NCI-H524 treated with DMSO at 0.1 percent for 48 hours (cell line): Measurements from ENCODE around the gene PHF21A.
A peak's percentile ranks its signal among the peaks of the same experiment; 100 is the strongest.
"Not testable (repeated sequence)": the region's sequence is repeated elsewhere in the genome, so short reads cannot be mapped to it uniquely, and the experiment has no call there.

Experiments used
- DNase-seq: peaks from one replicate; lab custom pipeline; 2025; lab: John Stamatoyannopoulos, UW

PHF21A gene

DNA sequence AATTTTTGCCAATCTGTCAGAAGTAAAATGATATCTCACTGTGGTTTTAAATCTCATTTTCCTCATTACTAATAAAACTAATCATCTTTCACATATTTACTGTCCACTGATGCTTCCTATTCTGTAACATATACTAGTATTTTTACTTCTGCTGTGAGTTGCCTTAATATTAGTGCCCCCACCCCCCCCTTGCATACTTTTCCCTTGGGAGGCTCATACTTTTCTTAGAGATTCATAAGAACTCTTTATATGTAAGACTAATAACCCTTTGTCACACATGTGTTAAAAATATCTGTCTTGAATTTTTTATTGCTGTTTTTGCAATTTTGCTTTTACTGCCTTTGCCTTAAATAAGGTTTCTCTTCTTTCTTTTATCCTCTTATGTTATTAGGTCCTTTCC, 87.2 kb downstream of the PHF21A start:
- DNase-seq: no peak

- no peak for DNase-seq
Observed at GRCh38 chr11:46026606-46027293, 94.5 kb downstream of the PHF21A start.

- no peak for DNase-seq
Observed at GRCh38 chr11:46020084-46020599, 101.1 kb downstream of the PHF21A start.

- no peak for DNase-seq
Observed at GRCh38 chr11:46018651-46019050, 102.6 kb downstream of the PHF21A start.

DNA sequence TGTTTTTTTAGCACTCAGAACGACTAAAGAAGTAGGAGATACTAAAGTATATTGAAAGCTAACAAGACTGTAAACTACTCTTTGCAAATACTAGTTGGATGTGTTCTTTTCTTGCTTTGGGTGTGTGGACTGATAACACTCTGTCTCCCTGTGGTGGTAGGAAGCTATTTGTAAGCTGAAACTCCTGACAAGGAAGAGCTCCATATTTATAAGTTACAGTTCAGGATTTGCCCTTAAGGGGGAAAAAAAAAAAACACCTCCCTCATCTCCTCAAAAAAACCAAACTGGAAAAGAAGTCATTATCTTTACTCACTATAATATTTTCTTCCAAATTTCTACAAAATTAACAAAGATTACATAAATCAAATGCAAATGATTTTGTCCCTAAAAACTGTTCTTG, 103.9 kb downstream of the PHF21A start:
- no peak for DNase-seq

- no peak for DNase-seq
Observed at GRCh38 chr11:46015941-46016340, 105.3 kb downstream of the PHF21A start.

DNA sequence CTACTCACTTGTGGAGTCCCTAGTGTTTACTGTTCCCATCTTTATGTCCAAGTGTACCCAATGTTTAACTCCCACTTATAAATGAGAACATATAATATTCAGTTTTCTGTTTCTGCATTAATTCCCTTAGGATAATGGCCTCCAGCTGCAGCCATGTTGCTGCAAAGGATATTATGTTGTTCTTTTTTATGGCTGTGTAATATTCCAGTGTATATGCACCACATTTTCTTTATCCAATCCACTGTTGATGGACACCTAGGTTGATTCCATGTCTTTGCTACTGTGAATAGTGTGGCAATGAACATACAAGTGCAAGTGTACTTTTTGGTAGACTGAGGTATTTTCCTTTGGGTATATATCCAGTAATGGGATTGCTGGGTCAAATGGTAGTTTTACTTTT, 107.1 kb downstream of the PHF21A start:
- DNase-seq: not testable (repeated sequence)

DNA sequence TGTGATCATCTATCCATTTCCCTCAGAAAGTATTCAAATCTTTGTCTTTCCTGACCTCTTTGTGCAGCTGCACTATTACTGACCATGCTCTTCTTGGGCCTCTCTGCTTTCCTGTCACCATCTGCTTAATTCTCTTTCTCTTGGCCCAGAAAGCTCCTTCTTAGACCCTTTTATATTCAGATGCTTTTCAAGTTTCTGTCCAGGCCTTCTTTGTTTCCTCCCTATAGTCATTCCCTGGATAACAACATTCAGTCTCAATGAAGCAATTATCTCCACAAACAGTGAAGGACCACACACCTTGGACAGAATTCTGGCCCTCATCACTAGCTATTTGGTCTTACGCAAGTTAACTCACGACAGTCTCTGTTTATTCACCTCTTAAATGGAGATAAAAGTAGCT, 109.1 kb downstream of the PHF21A start:
- no peak for DNase-seq

DNA sequence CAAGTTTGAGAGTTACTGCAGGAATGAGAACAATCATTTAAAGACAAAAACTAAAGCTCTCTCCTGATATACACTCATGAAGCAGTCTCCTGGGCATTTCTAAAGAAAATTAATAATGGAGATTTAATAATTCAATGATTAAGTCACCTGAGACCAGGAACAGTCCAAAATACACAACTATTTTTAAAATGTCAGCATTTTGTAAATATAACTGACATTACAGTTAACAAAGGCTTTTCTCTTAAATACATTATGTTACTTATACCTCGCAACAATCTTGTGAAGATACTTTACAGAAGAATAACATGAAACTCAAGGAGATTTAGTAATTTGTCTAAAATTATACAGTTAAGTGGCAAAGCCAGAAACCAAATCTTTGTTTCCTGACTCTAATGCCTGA, 111.2 kb downstream of the PHF21A start:
- no peak for DNase-seq

DNA sequence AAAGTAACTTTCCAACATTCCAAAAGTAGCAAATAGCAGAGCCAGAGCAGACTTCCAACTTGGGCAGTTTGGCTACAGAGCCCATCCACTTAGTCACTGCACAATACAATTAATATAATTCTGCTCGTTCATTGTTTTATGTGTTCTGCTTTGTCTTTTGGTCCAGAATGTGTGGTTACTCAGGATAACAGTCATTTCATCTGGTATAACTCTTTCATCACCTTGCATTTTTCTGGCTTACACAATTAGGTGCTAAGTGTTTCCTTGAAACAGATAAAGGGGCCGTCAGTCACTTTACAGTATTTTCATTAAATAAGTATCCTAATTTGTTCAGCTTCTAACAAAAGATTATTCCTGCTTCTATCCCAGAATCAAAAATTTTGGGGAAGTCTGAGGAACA, 111.6 kb downstream of the PHF21A start:
- no peak for DNase-seq

DNA sequence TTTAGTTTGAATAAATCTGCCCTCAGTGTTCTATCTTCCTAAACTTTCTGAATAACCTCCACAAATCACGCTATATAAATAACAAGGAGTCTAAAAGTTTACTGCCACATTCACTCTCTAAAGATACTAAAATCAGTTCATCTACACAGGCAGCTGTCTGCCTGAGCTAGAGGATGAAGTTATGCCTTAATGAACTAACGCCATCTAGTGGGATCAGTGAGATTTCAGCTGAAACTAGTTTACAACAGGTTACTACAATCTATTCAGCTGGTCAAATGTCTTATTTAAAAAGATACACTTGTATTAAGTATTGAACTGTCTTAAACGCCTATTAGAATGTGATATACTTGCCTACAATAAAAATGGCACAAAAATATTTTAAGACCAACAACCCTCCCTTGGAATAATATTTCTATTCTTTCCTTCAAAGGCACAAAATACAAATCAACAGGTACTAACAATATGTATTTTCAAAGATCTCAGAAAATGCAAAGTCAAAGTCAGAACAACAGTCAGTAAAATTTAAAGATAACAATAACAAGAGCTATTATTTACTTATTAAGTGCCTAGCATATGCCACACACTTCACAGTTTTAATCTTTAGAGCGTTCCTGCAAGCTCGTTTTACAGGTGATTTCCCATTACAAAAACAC, 114.7 kb downstream of the PHF21A start:
- peak; percentile 24 for DNase-seq

DNA sequence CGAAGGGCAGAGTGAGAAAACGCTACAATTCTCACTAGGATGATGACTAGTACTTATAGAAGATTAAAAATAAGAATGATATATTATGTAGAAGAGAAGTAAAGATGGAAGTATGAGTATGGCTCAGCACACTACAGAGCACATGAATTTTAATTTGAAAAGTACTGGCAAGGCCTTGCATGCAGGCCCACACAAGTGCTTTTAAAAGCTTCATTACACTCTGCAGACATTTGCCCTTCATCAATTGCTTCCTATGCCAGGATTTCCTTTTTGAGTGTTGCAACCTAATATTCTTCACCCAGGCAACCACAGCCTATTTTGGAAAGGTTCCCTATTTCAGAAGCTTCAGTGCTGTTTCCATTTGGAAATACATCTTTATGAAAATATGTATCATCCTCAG, 117.7 kb downstream of the PHF21A start:
- DNase-seq: no peak

- DNase-seq: no peak
Observed at GRCh38 chr11:46002189-46002588, 119.1 kb downstream of the PHF21A start.

- no peak for DNase-seq
Observed at GRCh38 chr11:46001448-46001914, 119.8 kb downstream of the PHF21A start.

GRCh38 chr11:45997599-45997998, 123.7 kb downstream of the PHF21A start:
- DNase-seq: no peak

- no peak for DNase-seq
Observed at GRCh38 chr11:45995342-45995734, 125.9 kb downstream of the PHF21A start.

- no peak for DNase-seq
Observed at GRCh38 chr11:45994371-45995341, 126.6 kb downstream of the PHF21A start.

- DNase-seq: no peak
Observed at GRCh38 chr11:45993531-45994001, 127.7 kb downstream of the PHF21A start.

DNA sequence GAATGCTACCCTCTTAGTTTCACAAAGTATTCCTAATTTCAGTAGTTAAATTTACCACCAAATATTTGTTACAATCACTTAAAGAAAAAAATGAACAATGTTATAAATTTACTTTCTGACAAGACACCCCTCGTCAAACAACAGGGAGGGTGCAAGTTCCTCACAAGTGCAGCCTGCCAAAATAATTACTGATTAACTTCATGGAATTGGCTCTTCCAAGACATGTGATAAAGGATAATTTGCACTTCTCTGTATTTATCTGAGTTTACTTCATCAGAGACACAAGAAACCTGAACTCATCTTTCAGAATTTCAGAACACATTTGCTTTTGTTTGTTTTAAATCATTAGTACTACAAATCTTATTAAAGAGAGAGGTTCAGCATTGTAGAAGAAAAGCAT, 132.3 kb downstream of the PHF21A start:
- no peak for DNase-seq

DNA sequence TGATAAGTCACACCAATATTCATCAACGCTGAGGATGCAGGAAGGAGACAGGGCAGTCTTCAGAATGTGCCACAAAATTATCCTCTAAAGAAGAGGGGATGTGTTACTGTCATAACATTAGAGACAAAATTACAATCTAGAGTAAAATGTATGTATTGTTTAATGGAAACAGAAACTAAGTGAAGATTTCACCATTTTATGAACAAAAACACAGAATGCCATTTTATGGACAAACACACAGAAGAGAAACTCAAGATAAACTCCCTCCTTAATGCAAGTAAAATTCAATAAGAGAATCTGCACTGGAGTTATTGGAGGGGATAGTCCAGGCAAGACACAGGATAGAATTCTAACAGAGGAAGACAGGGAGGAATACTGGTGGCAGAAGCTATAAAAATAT, 136.0 kb downstream of the PHF21A start:
- DNase-seq: no peak

DNA sequence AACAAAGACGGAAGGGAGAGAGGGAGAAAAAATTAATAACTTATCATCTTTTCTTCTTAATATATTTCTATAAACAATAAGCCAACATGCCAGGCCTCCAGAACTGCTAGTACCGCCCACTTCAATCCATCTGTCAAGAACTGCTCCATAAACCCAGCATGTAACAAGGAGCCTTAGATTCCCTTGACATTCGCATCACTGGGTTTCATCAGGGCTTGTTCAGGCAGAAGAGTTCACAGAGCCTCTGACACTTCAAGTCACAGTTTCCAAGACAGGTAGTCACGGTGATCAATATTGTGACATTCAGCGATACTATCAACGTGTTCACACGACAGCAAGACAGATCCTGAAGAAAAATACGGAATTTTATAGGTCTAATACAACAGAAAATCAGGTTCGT, 137.1 kb downstream of the PHF21A start:
- no peak for DNase-seq

- no peak for DNase-seq
Observed at GRCh38 chr11:45983471-45983845, 137.8 kb downstream of the PHF21A start.
